T-helper 1 cell treated with Interleukin-12 subunit alpha and Interleukin-12 subunit beta and Interleukin-4 antibody, amounts not matched to agents 30 μg/mL and 1 μg/mL, for 36 hours (primary cell): Measurements from ENCODE around the gene RXRG.

Experiments
- H3K27ac Mint-ChIP-seq: one replicate; pipeline ENCODE4 v1.8.0; 2021; ENCODE audit warnings: mild to moderate bottlenecking, mixed read lengths
- H3K27me3 Mint-ChIP-seq: one replicate; pipeline ENCODE4 v1.8.0; 2021; ENCODE audit warnings: low read depth, mixed read lengths
- H3K36me3 Mint-ChIP-seq: one replicate; pipeline ENCODE4 v1.8.0; 2021; ENCODE audit warnings: low read depth, mixed read lengths
- H3K4me1 Mint-ChIP-seq: one replicate; pipeline ENCODE4 v1.8.0; 2021; ENCODE audit warnings: low read depth, mixed read lengths
- H3K4me3 Mint-ChIP-seq: one replicate; pipeline ENCODE4 v1.8.0; 2021; ENCODE audit warnings: mild to moderate bottlenecking, moderate library complexity, mixed read lengths
- H3K9me3 Mint-ChIP-seq: one replicate; pipeline ENCODE4 v1.8.0; 2021; ENCODE audit warnings: mixed read lengths

The RXRG gene

GRCh38 chr1:165383067-165383466 lies 61.9 kb downstream of the RXRG start:
- Mint-ChIP-seq H3K4me3 (no peak overlapping the region), H3K4me1 (no peaks in the 10 kb centered on the region), H3K27ac (no peak overlapping the region), H3K9me3 (no peaks in the 10 kb centered on the region), H3K27me3 (peaks cover 65% of the 10 kb centered on the region), H3K36me3 (no peaks in the 10 kb centered on the region)

- no peaks in the 10 kb centered on the region for H3K9me3 Mint-ChIP-seq
- H3K4me3 Mint-ChIP-seq, result no peak overlapping the region
- no peak overlapping the region for H3K27ac Mint-ChIP-seq
- H3K27me3 Mint-ChIP-seq, result peaks cover 63% of the 10 kb centered on the region
- H3K4me1 Mint-ChIP-seq, result peaks cover 3% of the 10 kb centered on the region
- no peaks in the 10 kb centered on the region for H3K36me3 Mint-ChIP-seq
Observed at GRCh38 chr1:165381745-165382505, 63.0 kb downstream of the RXRG start.

GRCh38 chr1:165376811-165377311 lies 68.1 kb downstream of the RXRG start:
- H3K27me3 Mint-ChIP-seq, result peaks cover 82% of the 10 kb centered on the region
- H3K4me1 Mint-ChIP-seq, result peaks cover 11% of the 10 kb centered on the region
- H3K4me3 Mint-ChIP-seq, result peak overlapping the region; percentile 16
- H3K27ac Mint-ChIP-seq, result no peak overlapping the region
- no peaks in the 10 kb centered on the region for H3K9me3 Mint-ChIP-seq
- H3K36me3 Mint-ChIP-seq, result no peaks in the 10 kb centered on the region

GRCh38 chr1:165376041-165376810 lies 68.7 kb downstream of the RXRG start:
- H3K4me1 Mint-ChIP-seq, result peaks cover 11% of the 10 kb centered on the region
- no peaks in the 10 kb centered on the region for H3K9me3 Mint-ChIP-seq
- H3K4me3 Mint-ChIP-seq, result peak overlapping the region; percentile 16
- H3K27ac Mint-ChIP-seq, result no peak overlapping the region
- no peaks in the 10 kb centered on the region for H3K36me3 Mint-ChIP-seq
- peaks cover 82% of the 10 kb centered on the region for H3K27me3 Mint-ChIP-seq

GRCh38 chr1:165375623-165376022 lies 69.3 kb downstream of the RXRG start:
- H3K36me3 Mint-ChIP-seq, result no peaks in the 10 kb centered on the region
- no peak overlapping the region for H3K27ac Mint-ChIP-seq
- H3K4me1 Mint-ChIP-seq, result peaks cover 11% of the 10 kb centered on the region
- H3K27me3 Mint-ChIP-seq, result peaks cover 83% of the 10 kb centered on the region
- no peaks in the 10 kb centered on the region for H3K9me3 Mint-ChIP-seq
- H3K4me3 Mint-ChIP-seq, result no peak overlapping the region

GRCh38 chr1:165371588-165372225 lies 73.2 kb downstream of the RXRG start:
- peaks cover 6% of the 10 kb centered on the region for H3K4me1 Mint-ChIP-seq
- H3K27ac Mint-ChIP-seq, result no peak overlapping the region
- peaks cover 72% of the 10 kb centered on the region for H3K27me3 Mint-ChIP-seq
- no peaks in the 10 kb centered on the region for H3K36me3 Mint-ChIP-seq
- no peaks in the 10 kb centered on the region for H3K9me3 Mint-ChIP-seq
- no peak overlapping the region for H3K4me3 Mint-ChIP-seq

- Mint-ChIP-seq H3K27me3 (peaks cover 64% of the 10 kb centered on the region), H3K4me3 (no peak overlapping the region), H3K36me3 (no peaks in the 10 kb centered on the region), H3K4me1 (no peaks in the 10 kb centered on the region), H3K27ac (no peak overlapping the region), H3K9me3 (no peaks in the 10 kb centered on the region)
Observed at GRCh38 chr1:165369255-165369848, 75.6 kb downstream of the RXRG start.

GRCh38 chr1:165367375-165367993 lies 77.4 kb downstream of the RXRG start:
- Mint-ChIP-seq H3K36me3 (no peaks in the 10 kb centered on the region), H3K27me3 (peaks cover 54% of the 10 kb centered on the region), H3K4me1 (no peaks in the 10 kb centered on the region), H3K27ac (no peak overlapping the region), H3K4me3 (no peak overlapping the region), H3K9me3 (no peaks in the 10 kb centered on the region)

- Mint-ChIP-seq H3K4me1 (no peaks in the 10 kb centered on the region), H3K27me3 (peaks cover 53% of the 10 kb centered on the region), H3K36me3 (no peaks in the 10 kb centered on the region), H3K4me3 (no peak overlapping the region), H3K9me3 (no peaks in the 10 kb centered on the region), H3K27ac (no peak overlapping the region)
Observed at GRCh38 chr1:165365341-165365740, 79.6 kb downstream of the RXRG start.

- Mint-ChIP-seq H3K27ac (no peak overlapping the region), H3K36me3 (no peaks in the 10 kb centered on the region), H3K4me3 (no peak overlapping the region), H3K9me3 (no peaks in the 10 kb centered on the region), H3K27me3 (peaks cover 59% of the 10 kb centered on the region), H3K4me1 (no peaks in the 10 kb centered on the region)
Observed at GRCh38 chr1:165364568-165365133, 80.3 kb downstream of the RXRG start.

GRCh38 chr1:165356876-165357275 lies 88.0 kb downstream of the RXRG start:
- Mint-ChIP-seq H3K4me1 (no peaks in the 10 kb centered on the region), H3K27me3 (peaks cover 81% of the 10 kb centered on the region), H3K36me3 (no peaks in the 10 kb centered on the region), H3K9me3 (no peaks in the 10 kb centered on the region), H3K27ac (peak overlapping the region; percentile 52), H3K4me3 (no peak overlapping the region)

- peaks cover 83% of the 10 kb centered on the region for H3K27me3 Mint-ChIP-seq
Observed at GRCh38 chr1:165355977-165356811, 88.7 kb downstream of the RXRG start, which contains the start of gene LMX1A. Gene LMX1A (minus strand): TSS chr1:165356715. CDS start chr1:165355559, 1,156 bp downstream.

More at GRCh38 chr1:165355977-165356811, 88.7 kb downstream of the RXRG start, which contains the start of gene LMX1A:
- H3K27ac Mint-ChIP-seq, result peak within 1 kb of the TSS; percentile 52
- H3K36me3 Mint-ChIP-seq, result no peaks in the 10 kb centered on the region
- H3K4me1 Mint-ChIP-seq, result no peaks in the 10 kb centered on the region
- no peak within 1 kb of the TSS for H3K4me3 Mint-ChIP-seq
- no peaks in the 10 kb centered on the region for H3K9me3 Mint-ChIP-seq
